DMS114 treated with DMSO at 0.1 percent for 48 hours (cell line): ENCODE measurements around the gene PROCA1.

Experiments
- DNase-seq: peaks from one replicate; lab custom pipeline; 2025; ENCODE audit not compliant: unreplicated experiment; lab: John Stamatoyannopoulos, UW

PROCA1 gene, protein sequence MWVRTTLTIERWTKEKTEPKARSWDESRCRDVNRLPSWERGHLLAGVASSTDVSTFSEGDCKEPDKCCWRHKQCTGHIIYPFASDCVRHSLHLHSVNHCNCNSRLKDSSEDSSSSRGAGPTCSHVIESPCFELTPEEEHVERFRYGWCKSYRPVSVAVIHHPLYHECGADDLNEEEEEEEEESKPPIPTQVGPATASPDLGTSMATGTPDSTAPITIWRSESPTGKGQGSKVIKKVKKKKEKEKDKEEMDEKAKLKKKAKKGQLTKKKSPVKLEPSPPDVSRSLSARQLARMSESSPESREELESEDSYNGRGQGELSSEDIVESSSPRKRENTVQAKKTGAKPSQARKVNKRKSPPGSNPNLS

DNA sequence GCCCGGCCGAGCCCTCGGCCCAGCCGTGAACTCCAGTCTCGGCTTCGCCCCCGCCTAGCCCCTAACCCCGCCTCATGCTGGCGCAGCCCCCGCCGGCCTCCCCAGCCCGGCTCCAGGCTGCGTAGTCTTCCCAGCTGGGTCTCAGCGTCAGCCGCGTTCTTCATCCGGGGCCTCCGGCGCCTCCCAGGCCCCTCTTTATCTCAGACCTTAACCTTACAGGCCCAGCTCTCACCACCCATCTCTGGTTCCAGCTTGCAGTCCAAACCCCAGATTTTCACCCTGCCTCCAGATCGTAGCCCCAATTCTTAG is at the start of gene PROCA1:
Gene PROCA1 (minus strand): TSS at position 166 of the 309 bp plus-strand sequence. CDS start 228 bp downstream, outside the sequence.
- no peak for DNase-seq

DNA sequence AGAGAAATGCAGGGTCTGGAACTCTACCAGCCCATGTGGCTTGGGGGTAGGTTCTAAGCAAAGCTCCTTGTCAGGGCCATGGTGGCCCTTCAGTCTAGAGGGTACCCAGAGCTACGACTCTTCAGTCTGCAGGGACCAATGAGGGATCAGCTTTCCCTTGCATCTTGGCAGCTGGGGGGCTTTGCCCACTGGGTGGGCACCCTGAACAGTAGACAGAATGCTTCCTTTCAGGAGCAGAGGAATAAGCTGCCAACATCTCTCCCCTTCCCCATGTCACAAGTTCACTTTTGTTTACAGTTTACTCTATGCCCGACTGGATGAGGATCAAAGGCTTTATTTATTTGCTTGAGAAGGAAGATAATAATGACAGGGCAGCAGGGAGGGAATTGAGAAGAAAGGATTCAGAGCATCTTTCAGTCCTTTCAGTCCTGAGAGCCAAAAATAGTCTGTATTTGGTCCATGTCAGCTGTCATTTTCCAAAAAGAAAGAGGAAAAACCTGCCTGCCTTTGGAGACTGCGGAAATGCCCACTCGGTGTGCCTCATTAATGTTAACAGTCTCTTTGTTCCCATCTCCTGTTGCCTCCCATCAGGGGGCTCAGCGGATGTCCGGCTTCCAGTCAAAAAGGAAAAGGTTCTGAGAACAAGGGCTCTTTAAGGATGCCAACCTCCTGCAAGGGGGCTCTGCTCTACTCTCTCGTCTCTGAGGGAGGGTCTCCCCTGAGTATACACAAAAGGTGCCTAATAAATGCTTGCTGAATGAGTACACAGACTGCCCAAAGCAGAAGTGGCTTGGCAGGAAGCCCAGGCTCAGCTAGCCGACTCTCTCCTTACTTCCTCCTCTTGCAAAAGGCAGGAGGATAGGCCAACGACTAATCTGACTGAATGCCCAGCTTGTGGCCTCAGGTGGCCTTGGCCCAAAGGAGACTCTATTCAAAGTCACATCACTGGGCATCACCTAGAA is 49.2 kb upstream of the PROCA1 start:
- no peak for DNase-seq

DNA sequence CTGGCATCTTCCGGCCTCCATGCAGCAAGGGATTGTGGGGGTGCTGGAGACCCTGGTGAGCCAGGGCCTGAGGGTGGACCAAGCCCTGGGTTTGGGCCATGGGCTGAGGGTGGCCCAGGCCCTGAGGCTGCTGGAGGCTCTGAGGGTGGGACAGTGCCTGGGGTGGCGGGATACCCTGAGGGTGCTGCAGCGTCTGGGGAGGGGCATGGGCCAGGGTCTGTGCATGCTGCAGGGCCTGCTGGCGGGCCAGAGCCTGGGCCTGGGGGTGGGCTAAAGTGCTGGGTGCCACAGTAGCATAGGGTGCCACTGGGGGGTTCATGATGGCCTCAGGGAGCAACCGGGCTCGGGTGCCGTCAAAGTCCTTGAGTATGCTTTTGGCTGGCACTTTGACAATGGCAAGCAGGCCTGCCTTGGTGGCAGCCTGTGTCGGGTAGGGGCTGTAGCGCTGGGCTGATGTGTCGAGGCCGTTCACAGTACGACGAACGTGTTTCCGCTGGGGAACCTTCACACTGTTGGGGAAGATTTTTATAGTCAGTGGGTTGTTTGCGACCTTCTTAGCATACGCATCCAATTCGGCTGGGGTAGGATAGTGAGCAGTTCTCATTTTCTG is 47.7 kb upstream of the PROCA1 start:
- DNase-seq = no peak

DNA sequence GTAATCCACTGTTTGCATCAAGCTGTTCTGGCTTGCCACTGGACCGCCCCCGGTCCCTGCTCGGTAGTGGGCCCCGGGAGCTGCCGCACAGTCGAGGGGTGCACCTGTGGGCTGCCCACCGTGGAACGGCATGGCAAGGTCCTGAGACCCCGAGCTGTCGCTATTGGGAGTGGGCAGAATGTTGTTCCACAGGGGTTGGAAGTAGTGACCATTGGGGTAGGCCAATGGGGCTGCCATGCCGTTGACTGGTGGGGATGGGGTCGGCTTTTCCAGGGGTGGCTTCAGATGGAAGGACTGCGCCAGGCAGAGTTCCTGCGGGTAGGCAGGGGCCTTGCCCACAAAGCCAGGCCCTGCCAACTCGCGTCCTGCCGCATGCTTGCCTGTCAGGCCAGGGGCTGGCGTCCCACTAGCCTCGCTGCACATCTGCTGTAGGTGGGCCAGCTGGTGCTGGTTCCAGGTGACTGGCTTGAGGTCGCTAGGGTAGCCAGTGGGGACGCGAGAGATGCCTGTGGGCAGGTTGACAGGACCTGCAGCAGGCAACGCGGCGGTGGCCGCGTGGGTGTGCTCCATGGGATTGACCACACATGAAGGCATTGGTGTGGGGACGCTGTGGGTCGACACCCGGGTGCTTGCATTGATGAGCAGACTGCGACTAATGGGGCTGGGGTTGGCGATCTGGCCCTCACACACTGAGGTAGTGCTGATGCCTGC is 46.9 kb upstream of the PROCA1 start:
- DNase-seq = no peak

DNA sequence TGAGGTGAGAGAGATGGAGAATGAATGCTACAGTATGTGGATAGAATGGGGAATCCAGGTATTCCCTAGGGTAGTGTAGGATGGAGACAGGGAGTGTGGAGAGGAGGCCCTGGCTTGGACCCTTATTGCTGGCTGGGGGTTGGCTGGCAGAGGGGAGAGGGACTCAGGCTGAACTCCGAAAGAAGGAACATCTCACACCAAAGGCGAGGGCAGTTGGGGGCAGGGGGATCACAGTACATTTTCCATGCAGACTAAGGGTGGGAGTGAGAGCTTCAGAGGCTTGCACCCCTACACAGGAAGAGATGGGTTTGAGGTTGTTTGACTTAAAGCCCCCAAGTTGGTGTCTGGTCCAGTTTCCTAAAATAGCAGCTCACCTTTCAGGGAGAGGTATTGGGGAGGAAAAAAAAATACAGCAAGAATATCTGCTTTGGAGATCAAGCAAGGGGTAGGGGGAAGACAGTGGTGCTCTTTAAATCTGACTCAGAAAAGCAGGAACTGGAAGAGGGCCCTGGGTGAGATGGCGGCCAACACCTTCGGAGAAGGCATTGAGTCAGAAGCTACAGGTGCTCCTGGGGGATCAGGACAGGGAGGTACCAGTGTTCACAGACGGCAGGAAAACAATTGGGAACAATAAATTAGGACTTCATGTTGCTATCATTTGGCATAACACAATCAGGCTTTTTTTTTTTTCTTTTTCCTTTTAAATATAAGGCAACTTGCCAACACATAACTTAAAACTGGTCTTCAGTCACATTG is 44.5 kb upstream of the PROCA1 start:
- no peak for DNase-seq

DNA sequence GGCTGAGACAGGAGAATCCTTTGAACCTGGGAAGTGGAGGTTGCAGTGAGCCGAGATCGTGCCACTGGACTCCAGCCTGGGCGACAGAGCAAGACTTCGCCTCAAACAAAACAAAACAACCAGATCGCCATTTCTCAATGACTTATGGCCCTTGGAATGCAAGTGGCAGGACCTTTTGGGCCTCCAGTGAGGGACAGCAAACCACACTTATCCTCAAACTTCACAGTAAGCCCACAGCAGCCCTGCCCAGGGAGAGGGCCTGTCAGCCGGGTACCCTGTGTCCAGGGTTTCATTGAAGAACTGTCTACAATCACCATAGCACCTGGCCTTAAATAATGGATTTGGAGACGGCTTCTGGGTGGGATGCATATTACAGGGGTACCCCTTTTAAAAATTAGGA is 43.8 kb upstream of the PROCA1 start:
- no peak for DNase-seq

DNA sequence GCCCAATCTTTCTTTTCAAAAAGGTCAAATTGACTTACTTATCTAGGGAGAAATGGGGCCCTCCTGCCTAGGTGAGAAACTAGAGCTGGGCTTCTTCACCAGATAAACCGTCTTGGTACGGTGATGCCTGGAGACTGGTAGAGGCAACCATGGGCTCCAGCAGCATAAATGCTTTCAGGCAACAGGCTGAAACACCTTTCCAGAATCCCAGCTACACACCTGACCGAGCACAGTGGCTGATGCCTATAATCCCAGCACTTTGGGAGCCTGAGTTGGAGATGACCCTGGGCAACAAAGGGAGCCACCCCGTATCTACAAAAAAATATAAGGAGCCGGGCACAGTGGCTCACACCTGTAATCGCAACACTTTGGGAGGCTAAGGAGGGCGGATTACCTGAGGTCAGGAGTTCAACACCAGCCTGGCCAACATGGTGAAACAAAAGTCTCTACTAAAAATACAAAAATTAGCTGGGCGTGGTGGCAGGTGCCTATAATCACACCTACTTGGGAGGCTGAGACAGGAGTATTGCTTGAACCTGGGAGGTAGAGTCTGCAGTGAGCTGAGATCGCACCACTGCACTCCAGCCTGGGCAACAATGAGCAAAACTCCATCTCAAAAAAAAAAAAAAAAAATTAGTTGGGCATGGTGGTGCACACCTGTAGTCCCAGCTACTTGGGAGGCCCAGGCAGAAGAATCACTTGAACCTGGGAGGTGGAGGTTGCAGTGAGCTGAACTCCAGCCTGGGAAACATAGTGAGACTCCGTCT is 40.1 kb upstream of the PROCA1 start:
- no peak for DNase-seq

DNA sequence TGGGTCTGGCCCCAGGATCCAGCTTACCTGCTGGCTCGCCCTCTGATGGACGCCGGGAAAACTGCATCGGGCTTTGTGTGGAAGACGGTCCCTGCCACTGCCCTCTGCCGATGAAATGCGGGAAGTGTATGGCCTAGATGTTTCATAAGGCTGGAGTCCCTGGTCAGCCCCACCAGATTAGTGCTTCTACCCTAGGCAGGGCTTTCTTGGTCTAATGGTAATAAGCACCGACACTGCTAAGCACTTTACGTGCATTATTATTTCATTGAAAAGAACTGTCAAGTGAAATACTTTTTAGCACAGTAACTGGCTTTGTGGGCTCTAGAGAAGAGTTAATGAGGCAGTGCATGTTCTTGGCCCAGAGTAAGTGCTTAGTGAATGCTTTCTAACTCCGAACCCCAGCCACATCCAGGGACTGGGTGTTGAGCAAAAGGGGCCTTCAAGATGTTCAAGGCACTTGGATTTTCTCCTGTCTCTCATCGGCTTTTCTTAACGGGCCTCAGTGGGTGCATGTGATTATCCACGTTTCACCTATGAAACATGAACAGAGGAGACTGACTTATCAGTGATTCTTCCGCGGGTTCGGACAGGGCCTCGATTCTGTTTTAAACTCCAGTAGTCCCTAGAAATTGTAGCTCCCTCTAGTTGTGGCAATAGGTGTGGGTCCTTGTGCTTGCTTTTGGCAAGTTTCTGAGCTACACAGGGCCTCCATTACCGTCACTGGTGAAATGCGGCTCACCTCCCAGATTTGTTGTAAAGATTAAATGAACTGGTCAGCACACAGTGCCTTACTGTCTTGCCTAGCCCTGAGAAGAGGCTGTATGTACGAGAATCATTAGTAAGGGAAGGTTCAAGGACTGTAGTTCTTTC is 38.7 kb upstream of the PROCA1 start:
- peak; percentile 80 for DNase-seq

DNA sequence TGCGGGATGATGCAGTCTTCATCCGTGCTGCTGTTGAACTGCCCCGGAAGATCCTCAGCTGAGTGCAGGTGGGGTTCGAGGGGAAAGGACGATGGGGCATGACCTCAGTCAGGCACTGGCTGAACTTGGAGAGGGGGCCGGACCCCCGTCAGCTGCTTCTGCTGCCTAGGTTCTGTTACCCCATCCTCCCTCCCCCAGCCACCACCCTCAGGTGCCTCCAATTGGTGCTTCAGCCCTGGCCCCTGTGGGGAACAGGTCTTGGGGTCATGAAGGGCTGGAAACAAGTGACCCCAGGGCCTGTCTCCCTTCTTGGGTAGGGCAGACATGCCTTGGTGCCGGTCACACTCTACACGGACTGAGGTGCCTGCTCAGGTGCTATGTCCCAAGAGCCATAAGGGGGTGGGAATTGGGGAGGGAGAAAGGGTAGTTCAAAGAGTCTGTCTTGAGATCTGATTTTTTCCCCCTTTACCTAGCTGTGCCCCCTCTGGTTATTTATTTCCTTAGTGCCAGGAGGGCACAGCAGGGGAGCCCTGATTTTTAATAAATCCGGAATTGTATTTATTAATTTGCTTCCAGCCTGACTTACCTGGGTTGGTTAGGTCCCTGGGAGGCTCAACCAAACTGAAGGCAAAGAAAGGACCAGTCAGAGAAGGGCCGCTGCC is 38.0 kb upstream of the PROCA1 start:
- no peak for DNase-seq

DNA sequence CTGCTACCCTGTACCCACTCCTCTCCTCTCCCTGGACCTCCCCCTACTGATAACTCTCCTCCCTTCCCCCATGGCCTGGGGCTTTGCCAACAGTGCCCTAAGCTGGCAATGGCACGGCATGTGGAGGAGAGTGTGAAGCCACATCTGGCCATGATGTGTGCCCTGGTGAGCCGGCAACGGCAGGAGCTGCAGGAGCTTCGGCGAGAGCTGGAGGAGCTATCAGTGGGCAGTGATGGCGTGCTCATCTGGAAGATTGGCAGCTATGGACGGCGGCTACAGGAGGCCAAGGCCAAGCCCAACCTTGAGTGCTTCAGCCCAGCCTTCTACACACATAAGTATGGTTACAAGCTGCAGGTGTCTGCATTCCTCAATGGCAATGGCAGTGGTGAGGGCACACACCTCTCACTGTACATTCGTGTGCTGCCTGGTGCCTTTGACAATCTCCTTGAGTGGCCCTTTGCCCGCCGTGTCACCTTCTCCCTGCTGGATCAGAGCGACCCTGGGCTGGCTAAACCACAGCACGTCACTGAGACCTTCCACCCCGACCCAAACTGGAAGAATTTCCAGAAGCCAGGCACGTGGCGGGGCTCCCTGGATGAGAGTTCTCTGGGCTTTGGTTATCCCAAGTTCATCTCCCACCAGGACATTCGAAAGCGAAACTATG is 37.3 kb upstream of the PROCA1 start:
- no peak for DNase-seq

DNA sequence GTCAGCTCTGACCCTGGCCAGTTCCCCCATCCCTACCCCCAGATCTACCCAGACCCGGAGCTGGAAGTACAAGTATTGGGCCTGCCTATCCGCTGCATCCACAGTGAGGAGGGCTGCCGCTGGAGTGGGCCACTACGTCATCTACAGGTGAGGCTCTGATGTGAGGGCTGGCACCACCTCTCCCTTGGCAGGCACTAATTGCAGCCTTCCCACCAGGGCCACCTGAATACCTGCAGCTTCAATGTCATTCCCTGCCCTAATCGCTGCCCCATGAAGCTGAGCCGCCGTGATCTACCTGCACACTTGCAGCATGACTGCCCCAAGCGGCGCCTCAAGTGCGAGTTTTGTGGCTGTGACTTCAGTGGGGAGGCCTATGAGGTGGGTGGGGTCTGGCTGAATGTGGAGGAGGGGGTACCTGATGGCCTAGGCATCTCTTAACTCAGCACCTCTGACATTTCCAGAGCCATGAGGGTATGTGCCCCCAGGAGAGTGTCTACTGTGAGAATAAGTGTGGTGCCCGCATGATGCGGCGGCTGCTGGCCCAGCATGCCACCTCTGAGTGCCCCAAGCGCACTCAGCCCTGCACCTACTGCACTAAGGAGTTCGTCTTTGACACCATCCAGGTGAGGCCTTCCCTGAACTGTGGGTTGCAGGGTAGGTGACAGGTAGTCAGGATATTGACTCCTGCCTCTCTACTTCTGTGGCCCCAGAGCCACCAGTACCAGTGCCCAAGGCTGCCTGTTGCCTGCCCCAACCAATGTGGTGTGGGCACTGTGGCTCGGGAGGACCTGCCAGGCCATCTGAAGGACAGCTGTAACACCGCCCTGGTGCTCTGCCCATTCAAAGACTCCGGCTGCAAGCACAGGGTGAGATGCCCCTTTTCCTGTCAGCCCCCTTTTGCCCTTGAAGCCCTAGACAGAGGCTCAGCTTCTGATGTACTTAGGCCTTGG is 36.4 kb upstream of the PROCA1 start:
- DNase-seq = no peak

DNA sequence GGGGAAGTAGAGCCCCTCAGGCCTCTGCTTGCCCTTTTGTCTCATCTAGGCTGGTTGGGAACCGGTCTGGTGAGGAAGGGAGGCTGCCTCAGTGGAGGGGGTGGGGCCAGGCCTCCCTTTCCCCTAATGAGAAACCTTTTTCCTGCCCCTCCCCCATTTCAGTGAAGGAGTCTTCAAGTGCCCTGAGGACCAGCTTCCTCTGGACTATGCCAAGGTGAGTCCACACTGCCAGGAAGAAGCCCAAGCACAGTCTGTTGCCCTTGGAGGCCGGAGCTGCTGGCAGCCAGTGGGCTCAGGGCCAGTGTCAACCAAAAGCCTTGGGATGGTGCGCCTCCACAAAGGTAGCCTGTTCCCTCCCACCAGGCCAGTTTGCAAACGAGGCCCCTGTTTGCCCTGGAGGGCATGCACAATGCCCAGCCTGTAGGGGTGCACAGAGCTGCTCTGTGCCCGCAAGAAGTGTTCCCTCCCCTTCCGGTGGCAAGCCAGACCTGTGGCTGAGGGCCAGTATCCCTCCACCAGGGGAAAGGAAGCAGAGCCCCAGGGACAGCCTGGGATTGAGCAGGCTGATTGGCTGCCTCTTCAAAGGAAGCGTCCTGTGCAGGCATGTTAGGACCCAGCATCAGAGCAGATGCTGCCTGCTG is 35.5 kb upstream of the PROCA1 start:
- no peak for DNase-seq

DNA sequence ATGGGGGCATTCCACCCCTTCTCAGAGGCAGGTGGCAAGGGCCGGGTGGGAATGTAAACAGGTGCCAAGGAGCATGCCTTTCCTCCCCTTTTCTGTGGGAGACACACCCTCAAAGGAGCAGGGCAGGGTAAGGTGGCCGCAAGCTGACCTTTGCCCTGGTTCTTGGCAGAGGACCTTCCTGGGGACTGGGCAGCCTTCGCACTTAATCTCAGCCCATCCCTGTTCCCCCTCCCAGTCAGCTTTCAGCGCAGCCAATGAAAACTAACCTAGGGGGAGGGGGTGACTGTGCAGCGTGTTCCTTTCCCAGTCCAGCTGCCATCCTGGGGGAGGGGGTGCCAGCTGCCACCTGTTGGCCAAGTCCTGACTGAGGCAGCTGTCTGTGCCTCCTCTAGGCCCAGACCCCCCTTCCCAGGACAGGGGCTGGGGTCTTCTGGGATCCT is 34.9 kb upstream of the PROCA1 start:
- DNase-seq = no peak

DNA sequence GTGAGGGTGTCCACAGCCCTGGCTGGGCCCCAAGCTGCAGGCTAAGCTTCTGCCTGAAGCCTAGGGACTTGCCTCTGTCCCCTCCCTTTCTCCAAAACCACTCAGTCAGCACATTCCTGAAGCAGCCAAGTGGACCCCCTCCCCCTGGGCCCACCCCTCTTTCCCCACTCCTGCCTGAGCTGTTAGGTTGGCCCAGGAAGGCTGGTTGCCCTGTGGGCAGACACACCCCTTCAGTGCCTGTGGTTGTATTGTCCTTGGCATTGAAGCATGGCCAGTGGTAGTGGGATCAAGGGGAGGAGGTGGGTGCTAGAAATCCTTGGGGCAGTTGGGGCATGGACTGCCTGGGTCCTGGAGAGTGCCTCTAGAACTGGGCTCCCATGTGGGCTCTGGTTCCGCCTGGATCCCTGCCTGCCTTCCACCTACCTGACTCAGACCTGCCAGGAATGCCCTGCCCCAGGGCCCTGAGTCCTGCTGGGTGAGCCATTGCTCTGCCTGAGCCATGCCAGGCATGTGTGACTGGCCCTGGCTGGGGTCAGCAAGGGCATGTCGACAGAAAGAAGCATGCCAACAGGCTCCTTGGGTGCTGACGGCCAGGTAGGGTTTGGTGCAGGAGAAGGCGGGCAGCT is 34.2 kb upstream of the PROCA1 start:
- no peak for DNase-seq

DNA sequence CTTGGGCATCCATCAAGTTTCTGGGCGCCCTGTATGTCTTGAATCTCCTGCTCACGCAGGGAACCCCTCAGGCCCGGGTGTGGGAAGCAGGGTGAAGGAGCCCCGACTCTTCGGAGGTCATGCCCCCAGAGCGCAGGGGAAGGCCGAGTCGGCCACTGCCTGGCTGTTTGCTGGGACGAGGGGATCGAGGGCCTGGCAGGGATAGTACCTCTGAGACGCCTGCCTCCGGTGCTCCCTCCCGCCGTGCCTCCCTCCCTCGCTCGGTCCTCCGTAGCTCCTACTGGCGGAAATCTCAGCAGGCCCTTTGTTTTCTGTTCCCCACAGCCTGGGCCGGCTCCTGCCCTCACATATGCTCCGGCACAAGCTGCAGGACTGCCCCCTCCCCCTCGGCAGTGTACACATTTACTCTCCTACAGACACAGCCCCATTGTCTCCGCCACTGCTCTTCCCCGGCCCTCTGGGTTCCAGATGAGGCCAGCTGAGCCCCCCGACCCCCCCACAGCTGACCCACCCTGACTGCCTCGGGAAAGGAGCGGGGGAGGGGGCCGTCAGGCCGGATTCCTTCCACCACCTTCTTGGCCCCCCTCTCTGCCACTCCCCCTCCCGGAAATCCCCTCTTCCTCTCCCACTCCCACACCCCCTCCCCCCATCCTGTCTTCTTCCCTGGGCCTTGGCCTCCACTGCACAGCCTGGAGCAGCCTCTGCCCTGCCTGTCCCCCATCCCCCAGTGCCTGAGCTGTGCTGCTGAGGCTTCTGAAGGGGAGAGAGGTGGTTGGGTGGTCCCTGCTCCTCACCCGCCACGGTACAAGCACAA is 33.5 kb upstream of the PROCA1 start:
- no peak for DNase-seq
